T-helper 9 cell (primary cell): ENCODE measurements around the gene IFI44.
A peak's percentile ranks its signal among the peaks of the same experiment; 100 is the strongest.

Source experiments
- DNase-seq: peaks from one replicate; pipeline ENCODE4 v3.0.0-alpha.2; 2020

The IFI44 gene

DNA sequence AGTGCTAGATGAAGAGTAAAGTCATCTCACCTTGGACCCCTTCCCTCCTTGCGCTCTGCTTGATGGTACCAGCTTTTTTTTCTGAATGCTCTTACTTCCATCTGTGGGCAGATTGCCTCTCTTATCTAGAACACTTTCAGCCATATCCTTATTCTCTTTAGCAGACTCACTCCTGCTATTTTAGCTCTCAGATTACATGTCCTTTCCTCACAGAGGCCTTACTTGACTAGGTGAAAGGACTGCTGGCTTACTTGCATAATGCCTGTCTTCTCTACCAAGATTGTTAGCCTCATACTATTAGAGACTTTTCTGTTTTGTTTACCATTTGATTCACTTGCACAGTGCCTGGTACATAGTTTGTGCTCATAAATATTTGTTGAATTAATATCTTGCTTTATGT, 9.3 kb downstream of the IFI44 start:
- DNase-seq, result no peak

DNA sequence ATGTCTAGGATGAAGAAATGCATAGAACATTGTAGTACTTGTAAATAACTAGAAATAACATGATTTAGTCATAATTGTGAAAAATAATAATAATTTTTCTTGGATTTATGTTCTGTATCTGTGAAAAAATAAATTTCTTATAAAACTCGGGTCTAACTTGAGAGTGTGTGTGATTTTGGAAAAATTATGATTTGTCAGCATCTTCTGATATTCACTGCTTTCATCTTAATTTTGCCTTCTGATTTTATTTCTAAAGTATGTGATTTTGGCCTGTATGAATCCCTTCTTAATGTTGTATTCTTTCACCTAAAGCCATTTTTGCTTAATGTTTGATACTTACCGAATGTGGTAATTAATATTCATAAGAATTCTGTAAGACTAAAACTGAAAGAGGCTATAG, 14.3 kb downstream of the IFI44 start:
- no peak for DNase-seq

DNA sequence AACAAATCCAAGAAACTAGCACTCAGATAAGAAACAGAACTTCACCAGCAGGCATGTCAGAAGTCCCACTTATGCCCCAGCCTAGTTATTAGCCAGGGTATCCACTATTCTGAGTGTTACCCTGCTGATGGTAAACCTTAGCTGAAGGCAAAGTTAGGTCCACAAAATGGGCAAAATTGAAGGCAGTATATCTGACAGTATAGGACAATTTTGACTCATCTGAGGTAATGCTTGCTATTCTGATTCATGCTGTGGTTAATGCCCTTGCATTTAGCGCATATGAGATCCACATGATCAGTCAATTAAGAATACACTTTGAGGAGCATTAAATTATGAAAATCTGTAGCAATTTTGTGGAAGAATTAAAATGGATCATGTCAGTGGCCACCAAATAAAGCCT, 15.1 kb downstream of the IFI44 start:
- DNase-seq, result no peak

DNA sequence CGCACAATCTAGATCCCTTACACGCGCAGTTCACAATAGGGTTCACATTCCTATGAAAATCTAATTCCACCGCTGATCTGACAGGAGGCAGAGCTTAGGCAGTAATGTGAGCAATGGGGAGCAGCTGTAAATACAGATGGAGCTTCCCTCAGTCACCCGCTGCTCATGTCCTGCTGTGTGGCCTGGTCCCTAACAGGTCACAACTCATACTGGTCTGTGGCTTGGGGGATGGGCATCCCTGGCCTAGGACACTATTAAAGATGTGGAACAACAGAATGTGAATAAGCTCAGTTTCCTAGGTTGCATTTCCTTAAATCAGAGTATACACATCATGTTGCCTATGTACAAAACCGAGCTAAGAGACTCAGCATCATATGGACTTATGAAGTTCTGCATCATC, 16.2 kb downstream of the IFI44 start:
- no peak for DNase-seq

DNA sequence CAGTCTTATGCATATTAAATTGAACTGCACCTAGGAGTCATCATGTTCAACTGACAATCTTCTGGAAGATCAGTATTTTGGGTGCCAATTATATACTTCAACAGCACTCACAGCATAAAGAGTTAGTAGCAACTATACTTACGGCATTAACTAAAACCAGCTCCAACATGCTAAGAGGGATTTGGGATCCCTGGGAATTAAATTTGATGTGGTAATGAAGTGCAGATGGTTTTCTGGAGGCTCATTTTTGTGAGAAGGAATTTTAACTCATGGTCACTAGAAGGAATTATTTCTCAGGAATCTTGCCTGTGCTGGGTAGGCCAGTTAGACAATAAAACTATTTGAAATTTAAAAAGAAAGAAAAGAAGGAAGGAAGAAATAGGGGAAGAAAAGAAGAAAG, 18.3 kb downstream of the IFI44 start:
- no peak for DNase-seq

DNA sequence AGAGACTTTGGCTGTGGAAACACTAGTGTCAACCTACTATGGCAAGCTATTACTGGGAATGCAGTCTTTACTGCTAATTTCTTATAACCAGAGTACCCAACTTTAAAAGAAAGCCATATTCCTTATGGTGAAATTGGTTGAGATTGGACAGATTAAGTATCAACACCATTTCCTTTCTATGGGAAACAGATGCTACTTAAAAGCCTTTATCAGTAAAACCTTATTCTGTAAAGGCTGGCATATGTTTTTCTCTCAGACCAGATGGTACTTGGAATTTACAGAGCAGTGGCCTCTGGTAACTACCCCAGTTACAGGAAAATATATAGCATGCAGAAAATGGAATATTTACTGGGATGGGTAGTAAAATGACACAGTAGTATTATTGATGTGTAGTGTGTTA, 18.8 kb downstream of the IFI44 start:
- DNase-seq, result no peak

DNA sequence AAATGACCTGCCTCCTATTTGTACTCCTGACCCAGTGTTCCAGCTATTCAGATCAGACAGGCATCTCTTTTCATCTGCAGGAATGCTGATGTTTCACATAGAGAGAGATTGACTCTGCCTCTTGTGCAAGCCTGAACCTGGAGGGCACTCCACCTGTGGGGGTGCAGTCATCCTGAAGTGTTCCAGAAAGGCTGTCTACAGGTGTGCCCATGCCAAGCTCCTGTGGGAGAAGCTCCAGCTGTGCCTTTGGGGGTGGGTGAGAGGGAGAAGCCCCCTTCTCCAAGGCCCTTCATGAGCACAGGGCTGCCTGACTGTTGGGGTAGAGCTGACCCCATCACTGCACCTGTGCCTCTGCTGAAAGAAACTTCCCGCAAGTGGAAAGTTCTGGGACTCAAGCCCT, 22.8 kb downstream of the IFI44 start:
- no peak for DNase-seq

DNA sequence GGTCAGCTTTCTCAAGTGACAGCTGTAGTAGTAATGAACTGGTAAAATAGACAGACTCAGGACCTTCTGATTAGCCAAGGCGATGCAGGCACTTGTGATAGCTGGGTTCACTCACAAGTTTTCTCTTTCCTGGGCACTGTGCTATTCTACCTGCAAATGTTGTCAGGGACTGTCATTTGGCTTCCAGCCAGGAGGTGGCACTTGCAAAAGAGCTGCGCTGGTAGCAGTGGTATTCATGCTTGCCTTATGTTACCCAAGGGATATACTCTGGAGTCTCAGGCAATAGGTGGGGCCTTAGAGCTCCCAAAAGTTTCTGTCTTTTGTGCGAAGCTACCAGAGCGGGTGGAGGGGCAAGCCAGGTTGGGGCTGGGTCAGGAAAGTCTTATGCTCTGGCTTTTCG, 23.5 kb downstream of the IFI44 start:
- DNase-seq, result no peak

DNA sequence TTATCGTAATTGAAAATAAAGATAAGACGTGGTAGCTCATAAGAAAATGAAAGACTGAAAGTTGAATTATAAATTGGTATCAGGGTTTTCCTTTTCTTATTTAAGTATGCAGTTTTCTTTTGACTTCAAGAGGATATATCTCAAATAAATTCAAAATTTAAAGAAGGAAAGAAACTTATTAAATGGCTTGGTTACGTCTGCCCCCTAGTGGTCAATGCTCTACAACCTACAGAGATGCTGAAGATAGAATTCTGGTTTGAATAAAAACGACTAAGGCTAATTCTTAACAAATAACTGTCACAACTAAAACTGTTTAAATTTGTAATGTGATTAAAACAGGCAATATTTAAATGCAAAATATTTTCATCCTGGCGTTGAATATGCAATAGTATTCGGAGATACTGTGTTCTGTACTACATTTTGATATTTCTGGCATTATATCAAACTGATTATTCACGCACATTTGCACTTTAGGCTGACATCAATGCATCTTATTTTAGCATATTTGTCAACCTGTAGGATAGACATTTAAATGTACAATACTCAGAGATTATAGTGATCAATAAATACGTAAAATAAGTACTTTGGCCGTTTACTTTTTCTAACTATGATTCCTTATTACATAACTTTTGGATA, 26.8 kb downstream of the IFI44 start:
- peak; percentile 52 for DNase-seq

DNA sequence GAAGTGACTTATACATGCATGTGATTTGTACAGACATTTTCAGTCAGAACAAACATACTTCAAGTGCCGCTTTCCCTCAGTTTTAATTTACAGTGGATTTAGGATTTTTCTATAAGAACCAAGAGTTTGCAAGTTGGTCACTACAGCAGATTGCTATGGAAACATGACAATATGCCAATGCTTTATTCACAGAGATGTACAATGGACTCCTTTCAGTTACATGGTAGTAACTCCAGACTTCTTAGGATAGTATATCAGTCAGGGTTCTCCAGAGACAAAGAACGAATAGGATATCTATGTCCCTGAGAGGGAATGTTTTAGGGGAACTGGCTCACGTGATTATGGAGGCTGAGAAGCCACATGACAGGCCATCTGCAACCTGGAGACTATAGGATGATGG, 27.4 kb downstream of the IFI44 start:
- no peak for DNase-seq

DNA sequence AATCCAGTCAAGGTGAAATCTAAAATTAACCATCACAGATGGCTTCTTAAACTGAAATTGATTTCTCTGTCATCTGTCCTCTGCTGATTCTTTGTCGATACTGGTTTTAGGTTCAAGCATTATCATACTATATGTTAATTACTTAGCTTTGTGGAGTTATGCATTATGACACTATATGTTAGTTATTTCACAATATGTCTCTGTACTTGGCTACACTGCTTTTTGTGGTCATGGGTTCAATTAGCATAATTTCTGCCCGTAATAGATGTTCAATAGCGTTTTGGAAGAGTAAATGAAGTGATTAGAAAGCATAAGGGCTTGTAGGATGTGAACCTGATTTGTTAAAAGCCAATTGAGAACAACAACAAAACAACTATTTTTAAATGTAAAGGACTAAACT, 28.2 kb downstream of the IFI44 start:
- DNase-seq, result no peak

DNA sequence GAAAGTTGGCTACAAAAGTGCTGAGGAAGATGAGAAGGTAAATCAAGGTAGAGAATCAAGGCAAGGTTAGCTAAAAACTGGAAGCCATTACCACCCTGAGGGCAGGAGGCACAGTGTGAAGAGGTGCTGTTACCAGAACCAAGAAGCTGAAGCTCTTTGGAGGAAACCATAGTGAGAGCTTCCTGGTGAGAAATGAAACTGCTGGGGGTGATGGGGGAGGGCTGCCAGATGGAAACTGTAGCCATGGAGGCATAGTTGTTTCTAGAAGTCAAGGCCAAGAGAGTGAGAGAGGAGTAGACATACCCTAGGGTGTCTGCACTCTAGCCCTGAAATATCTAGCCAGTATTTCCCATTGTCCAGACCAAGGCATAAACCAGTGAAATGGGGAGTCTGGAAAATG, 28.7 kb downstream of the IFI44 start:
- DNase-seq, result no peak

DNA sequence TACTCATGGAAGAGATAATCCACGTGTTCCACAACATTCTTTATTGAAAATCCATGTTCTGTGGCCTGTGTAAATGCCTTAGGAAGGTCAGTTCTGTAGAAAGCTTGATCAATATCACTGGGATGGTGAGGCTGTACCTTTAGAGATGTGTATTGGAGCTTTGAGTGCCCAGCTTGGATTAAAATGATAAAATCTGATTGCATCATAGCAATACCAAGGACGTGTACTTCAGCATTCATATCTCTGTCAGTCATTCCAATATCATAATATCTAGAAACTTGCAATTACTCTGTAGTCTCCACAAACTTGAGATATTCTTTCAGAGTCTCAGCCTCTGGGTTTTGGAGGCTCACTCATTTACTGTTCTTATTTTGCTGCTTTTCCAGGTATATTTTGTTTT, 31.6 kb downstream of the IFI44 start:
- DNase-seq, result no peak

DNA sequence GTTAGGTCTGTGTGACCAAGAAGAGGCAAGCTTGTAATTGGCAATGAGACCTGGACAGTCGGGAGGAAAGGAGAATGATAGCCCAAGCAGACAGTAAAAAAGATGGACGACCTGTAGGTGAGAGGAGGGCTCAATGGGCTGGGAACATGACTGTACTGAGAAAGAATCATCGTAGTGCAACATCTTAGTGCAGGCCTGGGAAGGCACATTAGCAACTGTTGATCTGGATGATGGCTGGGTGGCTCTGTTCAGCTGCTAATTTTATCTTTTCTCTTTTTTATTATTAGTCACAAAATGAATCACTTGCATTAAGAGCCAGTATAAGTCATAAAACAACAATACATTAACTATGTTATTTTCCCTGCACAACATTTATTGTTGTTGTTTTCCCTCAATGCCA, 32.9 kb downstream of the IFI44 start:
- DNase-seq, result no peak

DNA sequence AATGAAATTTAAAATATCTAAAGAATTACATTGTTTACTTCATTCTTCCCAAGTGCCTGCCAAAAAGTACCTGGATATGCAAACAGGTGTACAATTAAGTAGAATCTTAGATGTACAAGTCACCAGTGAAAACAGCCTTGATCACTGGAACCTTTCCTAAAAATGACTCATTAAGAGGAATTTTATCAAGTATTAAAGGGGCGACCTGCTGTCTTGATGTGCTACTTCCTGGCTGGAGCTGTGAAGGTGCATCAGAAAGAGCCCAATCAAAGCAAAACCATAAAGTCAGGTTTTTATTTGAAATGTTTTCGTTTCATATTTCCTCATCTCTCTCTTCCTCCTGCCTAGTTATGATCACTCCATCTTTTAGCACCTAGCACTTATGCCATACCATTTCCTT, 33.4 kb downstream of the IFI44 start:
- DNase-seq, result no peak

DNA sequence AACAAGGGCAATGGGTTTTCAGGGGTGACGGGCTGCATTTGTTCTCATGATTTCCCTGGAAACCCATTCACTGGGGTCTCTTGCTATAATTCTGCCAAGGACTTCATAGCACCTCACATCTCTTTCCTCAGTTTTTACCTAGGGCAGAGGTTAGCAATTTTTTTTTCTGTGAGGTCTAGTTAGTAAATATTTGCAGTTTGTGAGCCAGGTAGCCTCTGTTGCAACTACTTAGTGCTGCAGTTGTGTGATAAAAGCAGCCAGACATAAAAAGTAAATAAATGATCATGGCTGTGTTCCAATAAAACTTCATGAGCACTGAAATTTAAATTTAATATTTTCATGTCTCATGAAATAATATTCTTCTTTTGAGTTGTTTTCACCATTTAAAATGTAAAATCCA, 37.7 kb downstream of the IFI44 start:
- DNase-seq, result no peak

DNA sequence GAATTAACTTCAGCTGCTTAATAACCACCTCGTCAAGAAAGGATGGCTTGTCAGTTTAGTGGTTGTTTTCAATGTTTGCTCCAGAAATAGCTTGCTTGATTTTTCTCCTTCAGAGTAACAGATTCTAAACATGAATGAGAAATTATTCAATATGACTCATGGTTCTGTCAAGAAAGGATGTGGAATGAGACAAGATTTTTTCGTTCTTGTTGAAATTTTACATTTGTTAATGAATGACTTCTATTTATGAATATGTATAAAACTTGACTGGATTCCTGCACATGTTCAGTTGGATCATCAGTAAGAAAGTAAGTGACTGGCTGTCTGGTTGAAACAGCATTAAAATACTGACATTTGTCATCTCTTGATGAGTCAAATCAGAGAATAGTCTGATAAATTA, 38.3 kb downstream of the IFI44 start:
- no peak for DNase-seq

DNA sequence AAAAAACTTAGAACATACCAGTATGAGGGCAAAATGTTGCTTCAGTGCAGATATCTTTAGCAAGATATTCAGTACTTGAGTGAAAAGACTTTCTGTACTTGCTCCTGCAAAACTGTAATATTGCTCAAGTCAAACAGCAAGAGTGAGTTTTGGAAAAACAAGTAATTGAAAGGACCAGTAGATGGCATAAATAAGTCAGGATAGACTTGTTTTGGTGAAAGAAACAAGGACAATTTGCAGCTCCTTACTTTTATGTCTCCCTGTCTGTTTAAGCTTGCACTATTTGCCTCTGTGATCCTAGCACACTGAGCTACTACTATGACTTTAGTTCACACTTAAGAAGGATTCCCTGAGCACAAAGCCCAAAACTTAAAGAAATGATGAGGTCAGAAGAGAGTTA, 39.1 kb downstream of the IFI44 start:
- no peak for DNase-seq

DNA sequence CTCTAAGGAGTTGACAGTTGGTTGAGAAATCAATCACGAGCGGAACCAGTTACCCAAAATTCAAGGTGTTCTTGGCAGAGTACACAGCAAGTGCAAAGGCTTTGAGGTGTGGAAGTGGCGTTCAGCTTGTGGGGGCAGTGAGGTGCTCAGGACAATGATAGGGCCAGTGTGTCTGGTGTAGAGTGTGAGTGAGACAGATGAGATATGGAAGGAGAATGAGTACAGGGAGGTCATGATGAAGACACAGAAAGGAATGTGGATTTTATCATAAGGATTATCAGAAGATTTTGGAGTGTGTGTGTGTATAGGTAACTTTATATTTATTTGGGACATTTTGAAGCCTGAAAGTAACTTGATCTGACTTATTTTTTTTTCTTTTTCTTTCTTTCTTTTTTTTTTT, 40.9 kb downstream of the IFI44 start:
- no peak for DNase-seq

DNA sequence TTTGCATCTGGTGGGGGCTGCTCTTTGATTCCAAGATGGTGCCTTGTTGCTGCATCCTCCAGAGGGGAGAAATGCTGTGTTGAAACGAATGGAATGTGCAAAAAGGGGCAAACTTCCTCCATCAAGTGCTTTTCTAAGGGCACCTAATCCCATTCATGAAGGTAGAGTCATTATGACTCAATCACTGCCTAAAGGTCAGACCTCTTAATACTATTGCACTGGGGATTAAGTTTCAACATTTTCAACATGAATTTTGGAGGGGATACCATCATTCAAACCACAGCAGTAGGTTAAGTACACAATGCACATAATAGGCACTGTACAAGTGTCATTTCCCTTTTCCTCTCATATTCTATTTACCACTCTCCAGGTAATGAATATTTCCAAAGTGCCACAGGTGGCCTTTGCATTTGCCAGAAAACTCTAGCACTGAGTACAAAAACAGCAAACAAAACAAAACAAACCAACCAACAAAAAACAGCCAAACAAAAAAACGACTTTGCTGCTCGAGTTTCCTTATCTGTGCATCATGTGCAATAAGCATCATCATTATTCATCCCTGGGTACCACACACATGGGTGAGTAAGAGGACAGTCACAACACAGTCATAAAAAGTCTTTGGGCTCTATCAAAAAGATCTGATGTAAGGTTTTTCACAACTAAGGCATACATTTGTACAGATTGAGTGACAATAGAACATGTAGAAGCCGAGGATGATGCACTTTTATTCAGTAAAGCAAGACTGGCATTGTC, 42.5 kb downstream of the IFI44 start:
- DNase-seq, result no peak

DNA sequence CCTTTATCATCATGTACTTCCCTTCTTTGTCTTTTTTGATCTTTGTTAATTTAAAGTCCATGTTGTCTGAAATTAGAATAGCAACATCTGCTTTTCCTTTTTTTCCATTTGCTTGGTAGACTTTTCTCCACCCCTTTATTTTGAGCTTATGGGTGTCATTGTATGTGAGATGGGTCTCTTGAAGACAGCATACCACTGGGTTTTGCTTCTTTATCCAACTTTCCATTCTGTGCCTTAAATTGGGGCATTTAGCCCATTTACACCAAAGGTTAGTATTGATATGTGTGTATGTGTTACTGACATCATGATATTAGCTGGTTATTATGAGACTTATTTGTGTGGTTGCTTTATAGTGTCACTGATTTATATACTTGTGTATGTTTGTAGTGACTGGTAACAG, 50.2 kb downstream of the IFI44 start:
- DNase-seq, result no peak

DNA sequence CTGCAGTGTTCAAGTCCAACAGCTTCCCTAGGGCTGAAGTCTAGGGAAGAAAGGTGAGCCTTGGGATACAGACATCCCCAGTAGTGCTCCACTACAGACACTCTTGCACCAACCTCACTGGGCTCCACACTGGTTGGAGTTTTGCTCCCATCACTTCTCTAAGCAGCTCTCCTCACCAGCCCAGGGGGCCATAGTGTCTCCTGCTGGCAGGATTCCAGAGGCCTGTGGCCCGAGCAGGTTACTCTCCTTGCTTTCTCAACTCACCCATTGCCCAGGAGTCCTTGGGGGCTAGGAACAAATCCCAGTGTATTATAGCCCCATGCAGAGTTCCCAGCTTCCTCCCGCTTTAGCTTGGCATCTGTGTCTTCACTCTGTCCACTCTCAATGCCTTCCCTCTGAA, 52.8 kb downstream of the IFI44 start:
- no peak for DNase-seq

DNA sequence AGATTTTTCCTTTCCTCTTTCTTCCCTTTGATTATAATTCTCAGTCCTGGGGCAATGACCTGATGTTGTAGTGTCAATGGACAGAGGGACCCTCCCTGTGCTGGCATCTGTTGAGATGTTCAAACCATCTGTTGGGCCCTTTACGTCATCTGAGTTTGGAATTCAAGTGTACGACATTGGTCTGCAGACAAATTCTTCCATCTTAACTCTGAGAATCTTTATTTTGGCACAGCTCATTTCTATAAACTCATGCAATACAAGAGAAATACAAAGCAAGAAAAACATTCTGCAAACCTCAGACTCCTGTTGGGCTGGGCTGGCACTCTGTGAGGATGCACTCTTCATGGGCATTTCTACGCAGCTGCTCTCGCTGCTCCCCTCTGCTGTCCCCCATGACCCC, 54.2 kb downstream of the IFI44 start:
- DNase-seq, result no peak

DNA sequence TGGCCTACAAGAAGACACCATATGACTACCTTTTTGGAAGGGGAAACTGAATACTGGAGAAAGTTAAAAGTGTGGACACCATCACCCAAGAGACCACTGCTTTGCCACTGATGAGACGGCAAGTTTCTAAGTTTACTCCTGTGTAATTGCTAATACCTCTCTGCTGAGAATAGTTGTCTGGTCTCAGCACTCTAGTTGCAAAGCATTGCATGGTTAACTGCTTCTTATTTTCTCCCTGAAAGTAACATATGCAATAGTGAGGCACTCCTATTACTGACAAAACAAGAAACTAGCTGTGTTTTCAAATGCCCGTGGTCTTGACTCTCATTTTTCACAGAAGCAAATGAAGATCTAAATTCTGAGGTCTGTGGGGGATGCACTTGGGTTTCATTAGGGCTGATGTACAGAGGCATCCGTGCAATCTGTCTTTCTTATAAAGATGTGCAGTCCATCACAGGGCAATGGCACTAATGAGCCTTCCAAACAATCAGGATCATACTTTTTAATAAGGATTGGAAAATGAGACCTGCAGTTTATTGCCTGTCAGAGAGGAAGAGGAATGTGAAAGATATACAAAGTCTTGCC, 62.9 kb downstream of the IFI44 start:
- no peak for DNase-seq

DNA sequence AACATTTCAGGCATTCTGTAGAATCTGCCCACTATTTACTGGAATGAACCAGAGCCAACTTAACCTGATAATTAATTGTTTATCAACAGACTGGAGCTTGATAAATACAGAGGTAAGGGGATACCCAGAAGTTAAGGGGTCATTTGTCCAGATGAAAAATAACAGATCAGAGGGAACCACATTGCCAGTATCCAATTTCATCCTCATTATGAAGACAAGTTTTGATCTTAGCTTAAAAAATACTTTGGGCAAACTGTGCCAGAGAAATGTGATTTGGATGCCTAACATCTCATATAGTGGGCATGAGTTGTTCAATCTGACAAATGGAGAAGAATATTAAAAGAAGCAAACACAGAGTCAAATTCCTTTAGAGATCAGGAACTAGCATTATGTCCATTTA, 63.7 kb downstream of the IFI44 start:
- no peak for DNase-seq
